GM12878 (cell line): ENCODE measurements around the gene XPO5. TPM values are rescaled to one million over a fixed set of nuclear protein-coding genes. Genes with fewer than 3 reads are reported as not detected.

Experiments
- ATAC-seq: fragments of 200-7000 bp; cut with Tn5 transposase; 3 replicates; pipeline ENCODE4 v1.9.1; 2020; ENCODE audit warnings: mild to moderate bottlenecking, moderate library complexity
- BruUV-seq: library from RNA; stranded (reverse); fragments of 400-500 nt; replicated peaks from 2 replicates; lab custom pipeline; 2021; lab: Mats Ljungman, UMichigan
- CTCF ChIA-PET: fragments of 300-600 bp; sonication (Branson Sonifier 250); formaldehyde crosslinking; extraction: SDS; loops from one replicate; lab custom pipeline; 2021; ENCODE audit warnings: inconsistent platforms; lab: Yijun Ruan, JAX
- POLR2A ChIA-PET: fragments of 350-600 bp; formaldehyde crosslinking; extraction: SDS; loops from one replicate; lab custom pipeline; 2021; ENCODE audit warnings: inconsistent platforms; lab: Charles Lee
- RAD21 ChIA-PET: fragments of 300-600 bp; sonication (Branson Sonifier 250); formaldehyde crosslinking; loops from one replicate; lab custom pipeline; 2023; ENCODE audit warnings: antibody characterized with exemption; ENCODE audit not compliant: unreplicated experiment; lab: Charles Lee
- SMC1A ChIA-PET: fragments of 300-600 bp; sonication (Branson Sonifier 250); formaldehyde crosslinking; loops from one replicate; lab custom pipeline; 2023; ENCODE audit not compliant: unreplicated experiment, uncharacterized antibody; lab: Charles Lee
- DNase-seq: peaks from one replicate; pipeline ENCODE4 v3.0.0-alpha.2; 2011; ENCODE audit warnings: low read depth, low spot score
- FAIRE-seq: peaks from 3 replicates; lab custom pipeline; 2011; peaks lifted over from hg19 to GRCh38; lab: Jason Lieb, UNC
- H2AFZ ChIP-seq: 2 replicates; pipeline ENCODE4 v1.6.0; 2011; ENCODE audit warnings: low read depth, low read length, control low read depth; ENCODE audit not compliant: control insufficient read depth
- H3K27ac ChIP-seq: 2 replicates; pipeline ENCODE4 v1.5.1; 2011; ENCODE audit warnings: control low read depth; ENCODE audit not compliant: control insufficient read depth, insufficient read depth
- H3K27me3 ChIP-seq, 2 experiments: replicated peaks in 1 of 2; 2 replicates each; pipeline versions ENCODE4 v1.6.0 to v1.6.1; 2011; ENCODE audit warnings: low read length in 1 of 2; ENCODE audit not compliant: control insufficient read depth in 2 of 2, insufficient read depth in 2 of 2
- H3K36me3 ChIP-seq, 2 experiments: 2 replicates each; pipeline ENCODE4 v1.5.1; 2011; ENCODE audit warnings: low read length in 1 of 2; ENCODE audit not compliant: control insufficient read depth in 2 of 2, insufficient read depth in 2 of 2
- H3K4me1 ChIP-seq: 2 replicates; pipeline ENCODE4 v1.6.1; 2011; ENCODE audit warnings: mild to moderate bottlenecking, low read length, moderate library complexity, mixed read lengths; ENCODE audit not compliant: control insufficient read depth, insufficient read depth
- H3K4me2 ChIP-seq: 2 replicates; pipeline ENCODE4 v1.6.0; 2011; ENCODE audit warnings: control low read depth; ENCODE audit not compliant: control insufficient read depth, insufficient read depth
- H3K4me3 ChIP-seq: fragments of 200-600 bp; sonication (generic); 2 replicates; pipeline ENCODE4 v1.5.1; 2016
- H3K79me2 ChIP-seq: 2 replicates; pipeline ENCODE4 v1.6.0; 2011; ENCODE audit warnings: low read length; ENCODE audit not compliant: control insufficient read depth, insufficient read depth
- H3K9ac ChIP-seq: 2 replicates; pipeline ENCODE4 v1.8.0; 2011; ENCODE audit warnings: low read length, control low read depth, mixed read lengths; ENCODE audit not compliant: control insufficient read depth, insufficient read depth
- H3K9me3 ChIP-seq: replicated peaks from 3 replicates; pipeline ENCODE4 v1.5.1; 2011; ENCODE audit warnings: mild to moderate bottlenecking, low read length; ENCODE audit not compliant: control insufficient read depth, insufficient read depth
- H4K20me1 ChIP-seq: 2 replicates; pipeline ENCODE4 v1.6.0; 2011; ENCODE audit not compliant: control insufficient read depth, insufficient read depth
- CEBPZ ChIP-seq: fragments of 150-350 bp; IDR thresholded peaks from 2 replicates; pipeline ENCODE4 v1.6.1; 2016; ENCODE audit warnings: low read depth, low read length
- HSF1 ChIP-seq: fragments of 150-350 bp; IDR thresholded peaks from 2 replicates; pipeline ENCODE4 v1.6.1; 2014; ENCODE audit warnings: mild to moderate bottlenecking, low read depth, low read length
- MYB ChIP-seq: fragments of 150-350 bp; IDR thresholded peaks from 2 replicates; pipeline ENCODE4 v1.6.1; 2014; ENCODE audit warnings: mild to moderate bottlenecking, low read depth, low read length, borderline replicate concordance
- NR2C1 ChIP-seq: fragments of 450-650 bp; IDR thresholded peaks from 2 replicates; pipeline ENCODE4 v1.6.1; 2017; ENCODE audit warnings: antibody characterized with exemption, mild to moderate bottlenecking, moderate library complexity
- RELA ChIP-seq: fragments of 450-650 bp; IDR thresholded peaks from 2 replicates; pipeline ENCODE4 v1.8.0; 2014; ENCODE audit warnings: borderline replicate concordance; ENCODE audit not compliant: partially characterized antibody
- SIN3A ChIP-seq: IDR thresholded peaks from 2 replicates; pipeline ENCODE4 v1.6.1; 2012; ENCODE audit warnings: low read depth, low read length, improper control_type of control experiment
- SMAD1 ChIP-seq: fragments of 450-650 bp; IDR thresholded peaks from 2 replicates; pipeline ENCODE4 v1.6.1; 2018; ENCODE audit warnings: mild to moderate bottlenecking, low read depth; ENCODE audit not compliant: partially characterized antibody
- TARDBP ChIP-seq: IDR thresholded peaks from 2 replicates; pipeline ENCODE4 v1.6.1; 2016; ENCODE audit warnings: borderline replicate concordance
- YBX1 ChIP-seq: fragments of 450-650 bp; IDR thresholded peaks from 2 replicates; pipeline ENCODE4 v1.6.1; 2016; ENCODE audit warnings: antibody characterized with exemption
- ZBTB4 ChIP-seq: fragments of 450-650 bp; formaldehyde crosslinking; IDR thresholded peaks from 2 replicates; pipeline ENCODE4 v1.4.0; 2022; ENCODE audit warnings: mild to moderate bottlenecking, moderate library complexity
- ZNF622 ChIP-seq: fragments of 450-650 bp; IDR thresholded peaks from 2 replicates; pipeline ENCODE4 v1.6.1; 2017; ENCODE audit warnings: mild to moderate bottlenecking, inconsistent platforms
- WGBS: methylation state at CpG from one replicate; pipeline ENCODE4 v1.1.6; 2016; ENCODE audit warnings: low lambda C conversion rate; ENCODE audit not compliant: insufficient replicate concordance, insufficient coverage; ENCODE audit errors: missing lambda C conversion rate; 5-methylcytosine and 5-hydroxymethylcytosine counted together
- in situ Hi-C: fragments of 300-500 bp; cut with MboI; formaldehyde crosslinking; loops from 9 replicates; pipeline ENCODE4 v1.14.3; 2018; ENCODE audit warnings: mixed read lengths
- intact Hi-C: fragments of 100-400 bp; cut with micrococcal nuclease; formaldehyde crosslinking; loops from one replicate; pipeline ENCODE4 v1.14.2; 2022; ENCODE audit not compliant: unreplicated experiment
- polyA plus RNA-seq, 11 experiments: library from polyadenylated mRNA; depleted of rRNA in 4 of 11; unstranded in 6 of 11; stranded (reverse) in 5 of 11; fragments of >200 nt; fragmentation: Nextera tagmentation in 4 of 11; fragmentation: Illumina TruSeq in 1 of 11; extraction: Ambion mirVana in 4 of 11; extraction: Trizol in 1 of 11; gene quantifications; 1 replicate in 1 of 11; 2 replicates in 10 of 11; pipeline versions ENCODE4 v1.2.1 to v1.2.3, GENCODE V29; 2011 to 2016; ENCODE audit warnings: inconsistent platforms in 2 of 11, missing spikeins in 2 of 11, low read depth in 1 of 11
- total RNA-seq, 4 experiments: library from RNA; depleted of rRNA in 3 of 4; stranded (reverse); fragments of >200 nt in 3 of 4; fragmentation: Illumina TruSeq in 1 of 4; extraction: Trizol in 1 of 4; gene quantifications; 2 replicates each; pipeline versions ENCODE4 v1.2.1 to v1.2.3, GENCODE V29; 2013 to 2021
- TF ChIP-seq, protein P1 (sequence below): fragments of 450-650 bp; IDR thresholded peaks from 2 replicates; pipeline ENCODE4 v1.6.1; 2017; ENCODE audit warnings: antibody characterized with exemption, mild to moderate bottlenecking, moderate library complexity

The XPO5 gene
- total and polyA plus RNA-seq, 10 of the 15 experiments (the other 5 are each of a cell fraction or from before 2014, with no cell fraction given), result 11.3 to 76.0 (median 41.6) TPM

DNA sequence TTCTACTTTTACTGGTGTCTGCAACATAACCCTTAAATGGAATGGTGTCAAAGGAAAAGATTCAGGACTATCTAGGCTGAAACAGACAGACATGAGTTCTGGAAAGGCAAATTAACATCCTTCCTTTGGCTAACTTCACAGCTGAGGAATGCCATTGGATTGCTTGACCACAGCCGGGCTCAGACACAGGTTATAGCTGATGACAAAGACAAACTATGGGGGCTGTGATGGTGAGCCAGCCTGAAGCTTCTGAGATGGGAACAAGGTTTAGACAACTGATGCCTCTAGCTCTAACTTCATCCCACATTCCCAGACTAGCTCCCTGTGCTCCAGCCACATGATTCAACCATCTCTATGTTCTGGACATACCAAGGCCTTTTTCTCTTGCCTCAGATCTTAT is 43.6 kb downstream of the XPO5 start:
- Histone ChIP-seq H3K4me1 (no peaks in the 10 kb centered on the region), H3K36me3 (peaks cover 11 to 27% of the 10 kb centered on the region in 2 experiments), H2AFZ (no peak overlapping the region), H3K4me2 (no peak overlapping the region), H3K4me3 (no peak overlapping the region), H3K9ac (no peak overlapping the region), H3K27me3 (no peaks in the 10 kb centered on the region), H3K27ac (no peak overlapping the region), H3K79me2 (no peaks in the 10 kb centered on the region), H4K20me1 (no peaks in the 10 kb centered on the region), H3K9me3 (no peaks in the 10 kb centered on the region)
- ChIA-PET RAD21 (interaction anchor here (0.7 to 0.9 kb wide), 2 partner anchors 15 kb away, joined by 3 read pairs; partner anchors contain the start of genes POLR1C and YIPF3), SMC1A (interaction anchor here (1.5 kb wide), 1 partner anchor 13 kb away, joined by 5 read pairs; no protein-coding TSS in a partner anchor), POLR2A (interaction anchor here (0.7 to 2.2 kb wide), 3 partner anchors 12 to 341 kb away, joined by 3 to 8 read pairs (median 7); no protein-coding TSS in a partner anchor), CTCF (interaction anchor here (0.6 to 2.6 kb wide), 4 partner anchors 10 to 76 kb away, joined by 3 to 11 read pairs (median 7); no protein-coding TSS in a partner anchor)
- 100% methylated on average over 1 of the region's 1 CpG for WGBS
- DNase-seq, result no peak
- FAIRE-seq, result no peak
- in situ Hi-C loops (no loop called here), intact Hi-C loops (no loop called here)
- no TSS peak for BruUV-seq
- ATAC-seq, result no peak
- TF ChIP-seq CEBPZ (no peak), HSF1 (no peak), ZBTB4 (no peak), MYB (no peak), TARDBP (no peak), ZNF622 (no peak), YBX1 (no peak), NR2C1 (no peak), RELA (no peak), SMAD1 (no peak), SIN3A (no peak)
- TF ChIP-seq, protein P1, sequence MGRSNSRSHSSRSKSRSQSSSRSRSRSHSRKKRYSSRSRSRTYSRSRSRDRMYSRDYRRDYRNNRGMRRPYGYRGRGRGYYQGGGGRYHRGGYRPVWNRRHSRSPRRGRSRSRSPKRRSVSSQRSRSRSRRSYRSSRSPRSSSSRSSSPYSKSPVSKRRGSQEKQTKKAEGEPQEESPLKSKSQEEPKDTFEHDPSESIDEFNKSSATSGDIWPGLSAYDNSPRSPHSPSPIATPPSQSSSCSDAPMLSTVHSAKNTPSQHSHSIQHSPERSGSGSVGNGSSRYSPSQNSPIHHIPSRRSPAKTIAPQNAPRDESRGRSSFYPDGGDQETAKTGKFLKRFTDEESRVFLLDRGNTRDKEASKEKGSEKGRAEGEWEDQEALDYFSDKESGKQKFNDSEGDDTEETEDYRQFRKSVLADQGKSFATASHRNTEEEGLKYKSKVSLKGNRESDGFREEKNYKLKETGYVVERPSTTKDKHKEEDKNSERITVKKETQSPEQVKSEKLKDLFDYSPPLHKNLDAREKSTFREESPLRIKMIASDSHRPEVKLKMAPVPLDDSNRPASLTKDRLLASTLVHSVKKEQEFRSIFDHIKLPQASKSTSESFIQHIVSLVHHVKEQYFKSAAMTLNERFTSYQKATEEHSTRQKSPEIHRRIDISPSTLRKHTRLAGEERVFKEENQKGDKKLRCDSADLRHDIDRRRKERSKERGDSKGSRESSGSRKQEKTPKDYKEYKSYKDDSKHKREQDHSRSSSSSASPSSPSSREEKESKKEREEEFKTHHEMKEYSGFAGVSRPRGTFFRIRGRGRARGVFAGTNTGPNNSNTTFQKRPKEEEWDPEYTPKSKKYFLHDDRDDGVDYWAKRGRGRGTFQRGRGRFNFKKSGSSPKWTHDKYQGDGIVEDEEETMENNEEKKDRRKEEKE, result no peak
